Glutamatergic neuron (in vitro differentiated cells): ENCODE results near the gene PTPRG. TPM values are rescaled to one million over a fixed set of nuclear protein-coding genes. Genes with fewer than 3 reads are reported as not detected.

Source experiments
- DNase-seq: peaks from one replicate; pipeline ENCODE4 v3.0.0; 2022
- H3K27ac Mint-ChIP-seq: one replicate; pipeline ENCODE4 v1.8.0; 2020; ENCODE audit warnings: mild to moderate bottlenecking, mixed read lengths, inconsistent platforms; ENCODE audit not compliant: unreplicated experiment
- H3K27me3 Mint-ChIP-seq: one replicate; pipeline ENCODE4 v1.8.0; 2020; ENCODE audit warnings: mild to moderate bottlenecking, moderate library complexity, mixed read lengths, inconsistent platforms; ENCODE audit not compliant: unreplicated experiment
- H3K36me3 Mint-ChIP-seq: one replicate; pipeline ENCODE4 v1.8.0; 2020; ENCODE audit warnings: mild to moderate bottlenecking, mixed read lengths, inconsistent platforms; ENCODE audit not compliant: unreplicated experiment
- H3K4me1 Mint-ChIP-seq: one replicate; pipeline ENCODE4 v1.8.0; 2020; ENCODE audit warnings: mild to moderate bottlenecking, low read depth, mixed read lengths, inconsistent platforms; ENCODE audit not compliant: unreplicated experiment
- H3K4me3 Mint-ChIP-seq: one replicate; pipeline ENCODE4 v1.8.0; 2020; ENCODE audit warnings: mild to moderate bottlenecking, mixed read lengths, inconsistent platforms; ENCODE audit not compliant: unreplicated experiment
- H3K9me3 Mint-ChIP-seq: one replicate; pipeline ENCODE4 v1.8.0; 2020; ENCODE audit warnings: mild to moderate bottlenecking, moderate library complexity, mixed read lengths, inconsistent platforms; ENCODE audit not compliant: unreplicated experiment
- total RNA-seq: library from RNA; stranded (reverse); fragmentation: NEBNext Ultra II Directional; extraction: Animal tissue kit (Norgen Biotek cat#: 25700); gene quantifications from one replicate; pipeline ENCODE4 v1.2.1, GENCODE V29; 2021; ENCODE audit not compliant: unreplicated experiment
- TF ChIP-seq, protein P1 (sequence below): fragments of 200-600 bp; sonication (generic); IDR thresholded peaks from one replicate; pipeline ENCODE4 v1.5.0; 2021; ENCODE audit not compliant: partially characterized antibody, unreplicated experiment

PTPRG gene
- total RNA-seq, 1 donor from 2014 or later: 52.1 TPM

DNA sequence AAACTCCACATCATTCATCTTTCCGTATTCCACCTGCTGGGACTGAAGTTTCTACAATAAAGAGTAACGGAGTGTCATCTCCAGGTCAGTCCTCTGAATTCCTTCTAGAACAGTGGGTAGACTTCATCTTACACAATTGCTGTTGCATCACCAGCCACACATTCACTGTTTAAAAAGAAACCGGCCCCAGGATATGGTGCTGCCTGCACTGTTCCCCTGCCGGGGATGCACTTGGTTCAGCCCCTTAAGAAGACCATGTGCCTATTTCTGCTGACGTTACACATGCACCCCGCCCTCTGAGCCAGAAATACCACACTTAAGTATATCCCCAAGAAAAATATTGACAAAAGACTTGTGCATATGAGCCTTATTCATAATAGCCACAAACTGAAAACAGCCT, 578.6 kb downstream of the PTPRG start:
- H3K4me1 Mint-ChIP-seq: no peaks in the 10 kb centered on the region
- H3K27ac Mint-ChIP-seq: no peak overlapping the region
- H3K4me3 Mint-ChIP-seq: no peak overlapping the region

DNA sequence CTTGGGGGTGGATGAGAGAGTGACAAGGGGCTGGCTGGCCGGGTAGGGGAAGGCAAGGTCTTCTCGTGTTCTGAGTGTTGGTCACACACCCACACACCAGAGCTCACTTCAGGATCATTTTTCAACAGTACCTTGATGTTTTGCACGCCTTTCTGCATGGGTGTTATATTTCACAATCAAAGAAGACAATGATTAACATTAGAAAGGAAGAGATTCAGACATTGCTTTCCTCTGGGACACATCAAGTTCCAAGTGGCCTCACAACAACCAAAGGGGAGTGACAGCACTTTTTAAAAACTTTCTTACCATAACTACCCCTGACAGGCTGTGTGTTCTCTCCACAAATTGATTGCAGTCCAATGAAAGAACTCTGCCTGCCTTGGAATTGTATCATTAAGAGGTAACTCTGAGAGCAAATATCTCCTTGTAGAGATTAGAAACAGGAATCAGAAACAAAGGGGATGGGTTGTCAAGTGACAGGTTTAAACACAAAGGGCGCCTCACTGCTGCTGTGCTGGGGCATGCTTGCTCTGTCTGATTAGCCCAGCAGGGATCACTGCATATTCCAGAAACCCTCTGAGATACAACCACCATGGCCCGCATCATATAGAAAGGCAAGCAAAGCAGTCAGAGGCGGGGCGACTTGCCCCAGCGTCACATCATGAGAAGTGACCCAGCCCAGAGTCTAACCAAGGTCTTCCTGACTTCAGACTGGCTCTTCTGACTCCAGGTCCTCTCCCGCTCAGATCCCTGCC, 581.1 kb downstream of the PTPRG start:
- H3K9me3 Mint-ChIP-seq: peaks cover 3% of the 10 kb centered on the region
- no peaks in the 10 kb centered on the region for H3K36me3 Mint-ChIP-seq
- peaks cover 2% of the 10 kb centered on the region for H3K27me3 Mint-ChIP-seq
- H3K4me3 Mint-ChIP-seq: no peak overlapping the region
- TF ChIP-seq, protein P1, sequence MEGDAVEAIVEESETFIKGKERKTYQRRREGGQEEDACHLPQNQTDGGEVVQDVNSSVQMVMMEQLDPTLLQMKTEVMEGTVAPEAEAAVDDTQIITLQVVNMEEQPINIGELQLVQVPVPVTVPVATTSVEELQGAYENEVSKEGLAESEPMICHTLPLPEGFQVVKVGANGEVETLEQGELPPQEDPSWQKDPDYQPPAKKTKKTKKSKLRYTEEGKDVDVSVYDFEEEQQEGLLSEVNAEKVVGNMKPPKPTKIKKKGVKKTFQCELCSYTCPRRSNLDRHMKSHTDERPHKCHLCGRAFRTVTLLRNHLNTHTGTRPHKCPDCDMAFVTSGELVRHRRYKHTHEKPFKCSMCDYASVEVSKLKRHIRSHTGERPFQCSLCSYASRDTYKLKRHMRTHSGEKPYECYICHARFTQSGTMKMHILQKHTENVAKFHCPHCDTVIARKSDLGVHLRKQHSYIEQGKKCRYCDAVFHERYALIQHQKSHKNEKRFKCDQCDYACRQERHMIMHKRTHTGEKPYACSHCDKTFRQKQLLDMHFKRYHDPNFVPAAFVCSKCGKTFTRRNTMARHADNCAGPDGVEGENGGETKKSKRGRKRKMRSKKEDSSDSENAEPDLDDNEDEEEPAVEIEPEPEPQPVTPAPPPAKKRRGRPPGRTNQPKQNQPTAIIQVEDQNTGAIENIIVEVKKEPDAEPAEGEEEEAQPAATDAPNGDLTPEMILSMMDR: no peak
- no peak overlapping the region for H3K27ac Mint-ChIP-seq
- DNase-seq: no peak
- no peaks in the 10 kb centered on the region for H3K4me1 Mint-ChIP-seq

More for the DNA sequence above, 578.6 kb downstream of the PTPRG start:
- no peak for DNase-seq
- TF ChIP-seq, protein P1: no peak
- peaks cover 3% of the 10 kb centered on the region for H3K9me3 Mint-ChIP-seq
- H3K27me3 Mint-ChIP-seq: peaks cover 2% of the 10 kb centered on the region
- peaks cover 10% of the 10 kb centered on the region for H3K36me3 Mint-ChIP-seq

DNA sequence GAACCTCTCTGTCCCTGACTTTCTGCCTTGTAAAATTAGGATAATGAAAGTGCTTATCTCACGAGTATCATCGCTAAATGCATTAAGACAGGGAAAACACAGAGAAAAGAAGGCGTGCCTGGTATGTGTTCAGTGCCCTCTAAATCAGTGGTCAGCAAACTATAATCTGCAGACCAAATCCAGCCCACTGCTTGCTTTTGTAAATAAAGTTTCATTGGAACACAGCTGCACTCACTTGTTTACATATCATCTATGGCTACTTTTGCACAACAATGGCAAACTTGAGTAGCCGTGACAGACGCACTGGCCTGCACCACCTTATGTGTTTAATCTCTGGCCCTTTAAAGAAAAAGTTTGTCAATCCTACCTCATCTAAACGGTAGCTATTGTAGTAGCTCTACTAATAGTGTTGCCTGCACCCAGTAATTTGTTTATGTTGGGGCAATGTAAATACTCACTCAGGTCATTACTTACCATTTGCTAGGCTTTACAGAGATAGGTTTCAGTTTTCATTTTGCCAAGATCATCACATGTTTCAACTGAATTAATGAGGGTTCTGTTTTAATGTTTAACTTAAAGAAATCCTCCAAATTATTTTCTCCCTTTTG, 582.6 kb downstream of the PTPRG start:
- no peaks in the 10 kb centered on the region for H3K4me1 Mint-ChIP-seq
- peaks cover 3% of the 10 kb centered on the region for H3K9me3 Mint-ChIP-seq
- H3K36me3 Mint-ChIP-seq: no peaks in the 10 kb centered on the region
- no peak overlapping the region for H3K4me3 Mint-ChIP-seq
- H3K27ac Mint-ChIP-seq: no peak overlapping the region
- no peak for DNase-seq
- peaks cover 2% of the 10 kb centered on the region for H3K27me3 Mint-ChIP-seq
- TF ChIP-seq, protein P1: no peak

DNA sequence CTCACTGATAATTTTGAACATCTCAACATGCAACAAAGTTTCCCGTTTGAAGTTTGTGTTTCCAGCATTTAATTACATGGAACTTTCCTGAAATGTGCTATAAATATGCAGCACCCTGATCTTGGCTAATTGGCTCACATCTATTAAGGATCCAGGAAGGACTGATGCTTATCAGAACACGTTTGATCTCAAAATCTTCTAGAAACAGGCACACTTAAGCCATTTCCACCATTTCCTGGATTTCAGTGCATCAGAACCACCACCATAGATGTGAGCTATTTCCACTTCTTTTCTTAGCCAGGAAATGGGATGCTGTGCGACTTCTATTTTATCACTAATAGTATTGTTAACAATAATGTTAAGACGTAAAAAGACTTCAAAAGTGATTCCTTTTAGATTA, 583.1 kb downstream of the PTPRG start:
- DNase-seq: no peak
- H3K9me3 Mint-ChIP-seq: peaks cover 3% of the 10 kb centered on the region
- H3K36me3 Mint-ChIP-seq: no peaks in the 10 kb centered on the region
- H3K4me3 Mint-ChIP-seq: no peak overlapping the region
- H3K27me3 Mint-ChIP-seq: peaks cover 2% of the 10 kb centered on the region
- H3K27ac Mint-ChIP-seq: no peak overlapping the region
- TF ChIP-seq, protein P1: no peak
- H3K4me1 Mint-ChIP-seq: no peaks in the 10 kb centered on the region

DNA sequence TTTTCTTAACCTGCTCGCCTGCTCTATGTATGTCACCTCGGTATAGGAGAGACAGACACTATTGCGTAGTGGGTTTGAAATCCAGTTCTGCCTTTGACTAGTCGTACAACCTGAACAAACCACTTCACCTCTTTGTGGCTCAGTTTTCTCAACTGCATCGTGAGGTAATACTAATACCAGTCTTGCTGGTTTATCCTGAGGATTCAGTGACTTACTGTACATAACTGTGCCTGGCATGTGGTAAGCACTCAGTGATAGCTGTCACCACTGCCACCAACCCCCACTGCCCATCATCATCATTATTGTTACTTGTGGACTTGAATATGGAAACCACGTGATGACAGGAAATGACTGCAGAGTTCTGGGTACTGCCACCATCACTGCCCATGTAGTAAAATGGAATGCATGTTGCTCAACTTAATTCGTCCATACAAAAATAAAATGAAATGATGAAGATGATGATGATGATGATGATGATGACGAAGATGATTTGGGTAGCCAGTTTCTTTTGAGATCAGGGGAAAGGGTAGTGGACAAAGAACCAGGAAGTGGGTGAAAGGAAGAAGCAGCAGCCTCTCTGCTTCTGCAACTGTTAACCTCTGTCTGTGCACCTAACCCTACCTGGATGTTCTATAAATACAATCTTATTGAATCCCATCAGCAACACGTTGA, 583.9 kb downstream of the PTPRG start:
- Mint-ChIP-seq H3K36me3 (no peaks in the 10 kb centered on the region), H3K4me3 (no peak overlapping the region), H3K4me1 (no peaks in the 10 kb centered on the region), H3K27ac (no peak overlapping the region), H3K9me3 (peaks cover 3% of the 10 kb centered on the region), H3K27me3 (peaks cover 2% of the 10 kb centered on the region)
- TF ChIP-seq, protein P1: no peak
- DNase-seq: no peak
